ENCODE data around the gene FARS2. TPM values are rescaled to one million over a fixed set of nuclear protein-coding genes. Genes with fewer than 3 reads are reported as not detected.

The FARS2 gene
- total and polyA plus RNA-seq, 9 of the 15 experiments (the other 6 are each of a cell fraction or from before 2014, with no cell fraction given): 16.5 to 62.2 (median 27.0) TPM

DNA sequence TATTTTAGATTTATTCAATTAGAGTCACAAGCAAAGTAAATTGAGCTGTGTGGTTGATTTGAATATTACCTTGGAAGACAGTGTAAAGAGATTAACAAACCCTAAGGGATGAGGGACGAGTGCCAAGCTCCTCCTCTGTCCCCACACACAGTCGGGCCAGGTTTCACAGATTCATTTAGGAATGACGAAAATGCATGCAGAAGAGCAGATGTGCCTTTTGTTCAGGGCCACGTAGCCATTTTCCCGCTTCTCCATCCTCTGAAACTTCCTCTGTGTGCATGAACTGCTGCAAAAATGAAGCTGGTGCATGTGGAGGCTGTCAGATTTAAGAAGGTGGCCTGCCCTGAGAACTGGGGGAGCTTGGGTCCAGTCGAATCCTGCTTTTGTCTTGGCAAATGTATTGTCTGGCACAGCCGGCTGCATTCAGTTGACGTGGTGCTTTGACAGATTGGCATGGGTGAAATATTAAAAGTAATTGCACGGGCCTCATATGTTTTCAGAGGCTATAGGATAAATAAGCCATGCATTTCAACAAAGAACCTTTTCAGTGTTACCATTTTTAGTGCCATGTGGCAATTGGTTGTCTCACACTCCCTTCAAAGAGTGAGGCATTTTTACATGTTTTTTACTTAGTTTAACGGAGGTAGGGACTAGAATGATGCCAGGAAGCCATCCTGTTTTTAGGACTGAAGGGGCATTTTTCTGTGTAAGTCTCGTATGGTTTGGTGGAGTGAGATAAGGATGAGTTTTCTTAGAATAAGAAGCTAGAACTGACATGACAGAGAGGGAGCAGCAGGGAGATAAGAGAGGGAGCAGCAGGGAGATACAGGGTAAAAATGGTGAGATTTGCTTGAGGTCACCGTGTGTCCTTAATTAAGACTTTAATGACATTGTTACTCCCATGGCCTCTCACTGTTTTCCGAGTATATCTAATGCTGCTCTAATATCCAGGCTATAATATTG, 384.3 kb downstream of the FARS2 start:
- Histone ChIP-seq H3K79me2 (ENCODE audit: control insufficient read depth, insufficient read depth, low read length) (no peaks in the 10 kb centered on the region), H3K36me3 (ENCODE audit: control insufficient read depth, insufficient read depth, low read length) (no peaks in the 10 kb centered on the region), H4K20me1 (replicated peaks; ENCODE audit: control insufficient read depth, insufficient read depth, low read length) (peaks cover 8% of the 10 kb centered on the region), H3K27ac (ENCODE audit: extremely low read depth, low read depth, low read length) (no peak overlapping the region), H3K9ac (ENCODE audit: insufficient read depth in 1 of 2, low read depth in 2 of 2, low read length in 2 of 2) (peak overlapping the region in 1 of 2 experiments; percentile 15; a peak in 1 of 4 replicates), H3K9me1 (ENCODE audit: control insufficient read depth, insufficient read depth, low read length) (no peaks in the 10 kb centered on the region), H3K4me2 (ENCODE audit: insufficient read depth, low read length) (no peak overlapping the region), H3K4me3 (no peak overlapping the region), H3K9me3 (replicated peaks; ENCODE audit: control insufficient read depth, insufficient read depth, low read depth, low read length) (peaks cover 4% of the 10 kb centered on the region), H2AFZ (ENCODE audit: low read depth, low read length) (no peak overlapping the region), H3K4me1 (replicated peaks in 1 of 2; ENCODE audit: control insufficient read depth in 2 of 2, insufficient read depth in 2 of 2, low read length in 2 of 2) (peaks cover 0 to 10% of the 10 kb centered on the region in 2 experiments; a peak in 3 of 5 replicates), H3K27me3 (ENCODE audit: control insufficient read depth in 2 of 2, insufficient read depth in 2 of 2, low read length in 2 of 2) (no peaks in the 10 kb centered on the region)
- in situ Hi-C loops (cut with MboI) (no loop called here), intact Hi-C loops (cut with micrococcal nuclease) (no loop called here)
- DNase-seq (ENCODE audit: extremely low read depth in 1 of 4, low spot score in 3 of 4): peak in 2 of 4 experiments; percentile 40 to 57
- ChIA-PET CTCF (ENCODE audit: low intra/inter-chr PET ratio) (no interaction called here), POLR2A (interaction anchor here (0.6 to 1.5 kb wide), 5 partner anchors 9 to 522 kb away, joined by 3 to 5 read pairs (median 3); no protein-coding TSS in a partner anchor)
- peak; percentile 84 for FAIRE-seq
- no TSS peak for BruUV-seq (replicated peaks)
- WGBS (ENCODE audit: insufficient coverage, low coverage, missing lambda C conversion rate): 7% methylated on average over 13 of the region's 13 CpGs
- ATAC-seq: peak; percentile 70
- no peak for TF ChIP-seq ADNP (tag; IDR thresholded peaks at IDR 0.05)
- TF ChIP-seq CBFA2T2 (conservative IDR thresholded peaks at IDR 0.05): peak; percentile 69
- TF ChIP-seq DPF2 (IDR thresholded peaks at IDR 0.05): peak; percentile 72
- peak; percentile 87 for TF ChIP-seq CBFA2T3 (IDR thresholded peaks at IDR 0.05)
- peak; percentile 70 for TF ChIP-seq TAL1 (IDR thresholded peaks at IDR 0.05)
- TF ChIP-seq NCOR1 (IDR thresholded peaks at IDR 0.05): peak; percentile 68
- no peak for TF ChIP-seq DACH1 (IDR thresholded peaks at IDR 0.05; ENCODE audit: partially characterized antibody)
- no peak for TF ChIP-seq HDAC6 (IDR thresholded peaks at IDR 0.05; ENCODE audit: low read depth, low read length)
- TF ChIP-seq ZNF778 (CRISPR knock-in tag; IDR thresholded peaks at IDR 0.05): no peak
- TF ChIP-seq HDAC1 (IDR thresholded peaks at IDR 0.05): peak in 1 of 2 experiments; percentile 44; a peak in 1 of 4 replicates
- TF ChIP-seq PCBP1 (IDR thresholded peaks at IDR 0.05; ENCODE audit: low read depth, low read length, poor library complexity, severe bottlenecking): no peak
- peak; percentile 81 for TF ChIP-seq ARID1B (IDR thresholded peaks at IDR 0.05)
- TF ChIP-seq KLF10 (CRISPR knock-in tag; IDR thresholded peaks at IDR 0.05): no peak
- TF ChIP-seq, protein P1, sequence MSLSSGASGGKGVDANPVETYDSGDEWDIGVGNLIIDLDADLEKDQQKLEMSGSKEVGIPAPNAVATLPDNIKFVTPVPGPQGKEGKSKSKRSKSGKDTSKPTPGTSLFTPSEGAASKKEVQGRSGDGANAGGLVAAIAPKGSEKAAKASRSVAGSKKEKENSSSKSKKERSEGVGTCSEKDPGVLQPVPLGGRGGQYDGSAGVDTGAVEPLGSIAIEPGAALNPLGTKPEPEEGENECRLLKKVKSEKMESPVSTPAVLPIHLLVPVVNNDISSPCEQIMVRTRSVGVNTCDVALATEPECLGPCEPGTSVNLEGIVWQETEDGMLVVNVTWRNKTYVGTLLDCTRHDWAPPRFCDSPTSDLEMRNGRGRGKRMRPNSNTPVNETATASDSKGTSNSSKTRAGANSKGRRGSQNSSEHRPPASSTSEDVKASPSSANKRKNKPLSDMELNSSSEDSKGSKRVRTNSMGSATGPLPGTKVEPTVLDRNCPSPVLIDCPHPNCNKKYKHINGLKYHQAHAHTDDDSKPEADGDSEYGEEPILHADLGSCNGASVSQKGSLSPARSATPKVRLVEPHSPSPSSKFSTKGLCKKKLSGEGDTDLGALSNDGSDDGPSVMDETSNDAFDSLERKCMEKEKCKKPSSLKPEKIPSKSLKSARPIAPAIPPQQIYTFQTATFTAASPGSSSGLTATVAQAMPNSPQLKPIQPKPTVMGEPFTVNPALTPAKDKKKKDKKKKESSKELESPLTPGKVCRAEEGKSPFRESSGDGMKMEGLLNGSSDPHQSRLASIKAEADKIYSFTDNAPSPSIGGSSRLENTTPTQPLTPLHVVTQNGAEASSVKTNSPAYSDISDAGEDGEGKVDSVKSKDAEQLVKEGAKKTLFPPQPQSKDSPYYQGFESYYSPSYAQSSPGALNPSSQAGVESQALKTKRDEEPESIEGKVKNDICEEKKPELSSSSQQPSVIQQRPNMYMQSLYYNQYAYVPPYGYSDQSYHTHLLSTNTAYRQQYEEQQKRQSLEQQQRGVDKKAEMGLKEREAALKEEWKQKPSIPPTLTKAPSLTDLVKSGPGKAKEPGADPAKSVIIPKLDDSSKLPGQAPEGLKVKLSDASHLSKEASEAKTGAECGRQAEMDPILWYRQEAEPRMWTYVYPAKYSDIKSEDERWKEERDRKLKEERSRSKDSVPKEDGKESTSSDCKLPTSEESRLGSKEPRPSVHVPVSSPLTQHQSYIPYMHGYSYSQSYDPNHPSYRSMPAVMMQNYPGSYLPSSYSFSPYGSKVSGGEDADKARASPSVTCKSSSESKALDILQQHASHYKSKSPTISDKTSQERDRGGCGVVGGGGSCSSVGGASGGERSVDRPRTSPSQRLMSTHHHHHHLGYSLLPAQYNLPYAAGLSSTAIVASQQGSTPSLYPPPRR (CRISPR knock-in tag; IDR thresholded peaks at IDR 0.05; ENCODE audit: borderline replicate concordance): no peak
- peak; percentile 79; the same call in 1 of the 2 replicates for TF ChIP-seq MECOM (CRISPR knock-in tag; IDR thresholded peaks at IDR 0.05)
- TF ChIP-seq MTA2 (IDR thresholded peaks at IDR 0.05; ENCODE audit: low read depth): peak; percentile 56
- 0 out of 2 replicates have a peak, but pooled peaks have one; percentile 50 for TF ChIP-seq HDAC2 (IDR thresholded peaks at IDR 0.05)
- TF ChIP-seq HEY1 (CRISPR knock-in tag; IDR thresholded peaks at IDR 0.05; ENCODE audit: borderline replicate concordance): no peak
- TF ChIP-seq TCF3 (CRISPR knock-in tag; IDR thresholded peaks at IDR 0.05): peak; percentile 75
- TF ChIP-seq FOXK1 (CRISPR knock-in tag; IDR thresholded peaks at IDR 0.05; ENCODE audit: borderline replicate concordance): no peak
